Bone marrow (tissue), 2 donors: Measurements from ENCODE around the gene METTL23.
A peak's percentile ranks its signal among the peaks of the same experiment; 100 is the strongest.
"Not testable (repeated sequence)": the region's sequence is repeated elsewhere in the genome, so short reads cannot be mapped to it uniquely, and the experiment has no call there.

ENCODE experiments used
- DNase-seq, 2 donors: peaks; one replicate each; lab custom pipeline; 2025; lab: John Stamatoyannopoulos, UW

METTL23 gene

DNA sequence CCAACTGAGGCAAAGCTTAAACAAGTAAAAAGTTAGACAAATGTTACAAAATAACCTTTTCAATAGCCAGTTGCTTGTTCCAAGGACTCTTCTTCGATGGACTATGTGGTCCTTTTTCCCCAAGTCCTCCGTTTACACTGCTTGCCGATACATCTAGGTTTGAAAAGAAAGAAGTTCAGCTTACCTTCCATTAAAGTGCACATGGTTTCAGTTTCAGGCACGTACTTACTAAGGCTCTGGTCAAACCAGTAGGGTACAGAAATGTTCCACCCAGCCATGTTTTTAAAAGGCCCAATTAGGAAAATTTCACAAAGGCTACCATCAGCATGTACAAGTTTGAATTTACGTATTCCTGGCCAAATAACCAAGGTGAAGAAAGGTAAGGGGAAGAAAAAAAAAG, 8.4 kb downstream of the METTL23 start:
- DNase-seq = peak in 1 of 2 donors; percentile 15

DNA sequence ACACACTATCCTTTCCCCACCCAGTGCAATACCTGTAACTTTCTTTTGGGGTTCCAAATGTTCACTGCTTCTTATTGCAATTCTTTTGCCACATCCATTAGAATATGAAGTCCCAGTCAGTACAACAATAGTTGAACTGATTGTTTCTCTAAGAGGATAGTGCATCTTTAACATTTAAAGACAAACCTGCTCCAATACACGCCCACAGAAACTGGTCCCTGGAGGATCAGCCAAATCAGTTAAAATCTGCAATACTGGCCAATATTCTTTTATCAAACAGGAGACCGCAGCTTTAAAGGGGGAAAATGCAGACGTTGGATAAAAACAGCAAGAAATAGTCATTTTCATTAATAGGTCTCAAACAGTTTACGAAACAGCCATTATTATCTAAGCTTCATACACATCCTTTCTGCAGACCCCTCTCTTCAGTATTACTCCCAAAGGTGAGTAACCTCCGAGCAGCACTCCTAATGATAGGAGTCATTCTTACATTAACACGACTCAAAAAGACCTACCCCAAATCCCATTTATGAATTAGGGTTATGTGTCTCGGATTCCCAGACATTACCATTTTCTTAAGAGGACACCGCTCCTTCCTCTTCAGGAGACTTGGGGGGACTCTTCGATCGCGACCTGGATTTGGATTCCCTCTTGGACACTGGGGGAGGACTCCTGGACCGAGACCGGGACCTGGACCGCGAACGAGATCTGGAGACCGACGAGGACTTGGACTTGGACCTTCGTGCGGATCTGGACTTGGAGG, 9.1 kb downstream of the METTL23 start:
- no peak for DNase-seq

DNA sequence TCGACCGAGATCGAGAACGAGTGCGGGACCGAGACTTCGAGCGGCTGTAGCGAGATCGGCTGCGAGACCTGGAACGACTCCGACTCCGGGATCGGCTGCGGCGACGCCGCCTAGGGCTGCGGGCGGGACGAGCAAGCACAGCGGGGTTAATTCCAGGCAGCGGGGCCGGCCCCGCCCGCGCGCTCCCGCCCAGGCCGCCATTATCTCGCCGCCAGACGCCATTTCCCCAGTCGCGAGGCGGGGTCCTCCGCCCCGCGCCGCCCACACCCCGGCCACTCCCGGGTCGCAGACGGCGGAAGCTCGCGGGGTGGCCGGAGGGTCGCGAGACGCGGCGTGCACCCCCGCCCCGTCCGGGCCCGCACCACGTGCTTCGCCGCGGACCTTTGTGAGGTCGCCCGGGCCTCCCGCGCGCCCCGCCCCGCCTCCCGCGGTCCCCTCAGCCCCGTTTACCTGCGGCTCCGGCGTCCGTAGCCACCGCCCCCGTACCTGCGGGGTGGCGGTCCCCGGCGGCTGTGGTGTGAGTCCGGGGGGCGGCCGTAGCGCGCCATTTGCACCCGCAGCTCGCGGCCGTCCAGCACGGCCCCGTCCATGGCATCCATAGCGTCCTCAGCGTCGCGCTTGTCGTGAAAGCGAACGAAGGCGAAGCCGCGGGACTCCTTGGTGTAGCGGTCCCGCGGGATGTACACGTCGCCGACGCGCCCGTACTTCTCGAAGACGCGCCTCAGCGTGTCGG, 9.9 kb downstream of the METTL23 start:
- peak; percentile 14 to 56 for DNase-seq

DNA sequence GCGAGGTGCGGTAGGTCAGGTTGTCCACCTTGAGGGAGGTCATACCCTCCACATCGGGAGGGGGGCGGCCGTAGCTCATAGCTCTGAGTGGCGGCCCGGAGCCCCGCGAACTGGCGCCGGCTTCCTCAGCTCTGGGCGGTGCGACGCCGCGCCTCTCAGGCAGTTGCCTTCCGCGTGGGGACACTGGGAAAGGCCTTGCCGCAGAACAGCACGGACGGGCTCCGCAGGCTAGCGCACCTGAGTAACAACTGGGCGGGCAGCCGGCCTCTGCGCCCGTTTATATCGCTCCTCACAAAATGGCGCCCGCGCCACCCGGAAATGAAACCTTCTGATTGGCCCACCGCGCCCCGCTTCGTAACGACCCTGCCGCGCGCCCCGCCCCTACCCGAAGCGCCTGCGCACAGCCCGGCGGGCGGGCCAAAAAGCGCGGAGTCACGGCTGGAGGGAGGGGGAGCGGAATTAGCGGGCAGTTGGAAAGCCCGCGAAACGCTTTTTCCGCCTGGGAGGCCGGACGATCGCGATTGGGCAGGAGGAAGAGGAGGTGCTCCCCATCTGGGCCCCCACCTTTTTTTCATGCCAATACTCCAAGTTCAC, 10.5 kb downstream of the METTL23 start, which contains the start of gene SRSF2:
TSS of gene SRSF2 (minus strand) at position 250 of the 594 bp plus-strand sequence. CDS start at position 79, 171 bp downstream.
- DNase-seq = peak; percentile 99 to 100

DNA sequence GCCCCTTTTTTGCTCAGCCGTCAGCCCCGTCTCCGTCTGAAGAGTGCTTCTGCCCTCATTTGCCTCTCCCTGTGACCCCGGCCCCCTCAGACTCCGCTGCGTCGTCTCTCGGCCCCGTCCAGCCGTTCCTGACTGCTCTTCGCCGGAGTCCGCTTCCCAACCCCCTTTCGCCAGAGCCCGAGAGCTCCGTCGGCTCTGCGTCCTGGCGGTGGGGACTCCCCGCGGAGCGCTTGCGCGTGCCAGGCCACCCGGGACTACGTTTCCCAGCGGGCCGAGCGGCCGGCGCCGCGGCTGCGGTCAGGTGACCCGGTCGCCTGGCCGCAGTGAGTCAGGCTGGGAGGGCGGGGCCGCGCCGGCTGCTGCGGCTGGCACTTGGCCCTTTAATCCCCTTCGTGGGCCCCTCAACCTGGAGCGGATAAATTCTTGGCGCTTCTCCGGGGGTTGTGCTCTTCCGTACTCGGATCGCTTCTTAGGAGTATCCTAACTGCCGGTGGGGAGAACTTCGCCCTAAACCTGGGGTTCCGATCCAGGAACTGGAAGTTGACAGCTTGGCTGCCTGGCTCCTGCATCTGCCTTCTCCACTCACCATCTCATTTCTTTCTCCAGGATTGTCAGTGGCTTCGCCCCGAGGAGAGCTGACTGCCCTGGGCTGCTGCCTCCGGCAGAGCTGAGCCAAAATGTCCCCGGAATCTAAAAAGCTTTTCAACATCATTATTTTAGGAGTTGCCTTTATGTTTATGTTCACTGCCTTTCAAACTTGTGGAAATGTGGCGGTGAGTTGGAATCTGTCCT, 11.2 kb downstream of the METTL23 start, which contains the start of gene MFSD11:
TSS of gene MFSD11 (plus strand) at position 444 of the 792 bp plus-strand sequence. CDS start at position 678, 234 bp downstream.
- peak; percentile 83 to 99 for DNase-seq

DNA sequence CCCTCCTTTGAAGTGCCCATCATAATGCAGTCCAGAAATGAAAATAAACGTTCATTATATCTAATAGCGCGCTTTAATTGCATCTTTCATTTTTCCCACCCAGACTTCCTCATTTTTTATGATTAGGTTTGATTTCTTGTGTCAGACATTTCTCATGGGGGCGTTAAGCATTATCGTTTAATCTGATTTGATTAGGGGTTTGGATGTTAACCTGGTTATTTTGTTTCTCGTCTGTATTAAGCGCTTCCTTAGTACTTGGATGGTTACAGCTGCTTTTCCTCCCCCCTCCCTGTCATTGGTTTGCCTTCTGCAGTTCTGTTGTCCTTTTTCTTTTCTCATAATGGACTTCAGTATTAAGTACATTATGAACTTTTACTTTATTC, 11.8 kb downstream of the METTL23 start:
- no peak for DNase-seq

DNA sequence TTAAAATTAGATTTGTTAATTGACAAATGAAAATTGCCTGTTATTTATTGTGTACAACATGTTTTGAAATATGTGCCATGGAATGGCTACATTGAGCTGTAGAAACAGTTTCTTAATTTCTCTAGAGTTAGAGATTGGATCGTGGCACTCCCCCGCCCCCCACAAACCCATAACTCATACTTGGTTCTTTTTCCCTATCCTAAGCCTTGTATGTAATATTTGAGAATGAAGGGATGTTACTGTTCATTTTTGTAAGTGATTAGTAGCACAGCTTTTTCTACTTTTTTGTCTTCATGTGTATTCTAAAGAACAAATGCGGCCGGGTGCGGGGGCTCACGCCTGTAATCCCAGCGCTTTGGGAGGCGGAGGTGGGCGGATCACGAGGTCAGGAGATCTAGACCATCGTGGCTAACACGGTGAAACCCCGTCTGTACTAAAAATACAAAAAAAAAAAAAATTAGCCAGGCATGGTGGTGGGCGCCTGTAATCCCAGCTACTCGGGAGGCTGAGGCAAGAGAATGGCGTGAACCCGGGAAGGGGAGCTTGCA, 13.0 kb downstream of the METTL23 start:
- not testable (repeated sequence) for DNase-seq

DNA sequence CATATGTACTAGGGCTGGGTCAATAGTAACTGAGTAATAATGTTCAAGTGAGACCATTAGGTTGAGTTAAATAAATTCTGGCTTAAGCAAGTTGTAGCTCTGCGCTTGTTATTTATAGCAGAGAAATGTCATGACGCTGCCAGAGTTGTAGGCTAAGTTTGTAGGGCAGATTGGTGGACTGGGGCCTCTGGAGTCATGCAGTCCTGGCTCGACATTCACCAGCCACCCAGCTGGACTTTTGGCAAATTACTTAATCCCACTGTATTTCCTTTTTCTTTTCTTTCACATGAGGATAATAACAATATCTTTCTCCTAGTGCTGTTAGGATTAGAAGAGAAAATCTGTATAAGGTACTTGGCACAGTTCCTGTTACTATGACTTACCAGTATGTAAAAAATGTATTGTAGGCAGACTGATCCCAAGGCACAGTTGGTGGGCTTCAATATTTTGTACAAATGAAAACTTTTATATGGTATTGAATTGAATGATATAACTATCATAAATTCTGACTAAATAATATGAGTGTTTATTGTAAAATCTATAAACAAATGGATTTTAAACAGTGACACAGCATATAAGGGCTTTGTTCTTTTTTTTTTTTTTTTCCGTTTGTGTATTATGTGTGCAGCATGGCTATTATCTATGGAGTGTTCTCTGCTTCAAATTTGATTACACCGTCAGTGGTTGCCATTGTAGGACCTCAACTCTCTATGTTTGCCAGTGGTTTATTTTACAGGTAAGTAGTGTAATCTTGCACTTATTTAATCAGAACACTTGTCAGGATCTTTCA, 13.9 kb downstream of the METTL23 start:
- DNase-seq = no peak

DNA sequence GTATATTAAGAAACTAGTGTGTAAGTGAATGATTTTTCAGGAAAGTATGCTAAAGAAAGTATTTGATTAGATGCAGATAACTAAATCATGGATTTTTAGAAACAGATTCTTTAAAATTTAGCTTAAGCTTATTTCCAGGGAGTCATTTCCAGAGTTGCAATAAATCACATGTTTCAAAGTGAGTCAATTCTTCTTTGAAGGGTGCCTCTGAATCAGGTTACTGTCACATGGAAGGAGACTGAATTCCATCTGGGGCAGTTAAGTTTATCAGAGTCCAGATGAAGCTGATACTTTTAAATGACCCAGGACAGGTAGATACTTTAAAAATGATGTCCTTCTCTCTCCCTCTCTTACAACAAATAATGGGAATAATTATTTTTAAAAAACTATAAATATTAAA, 16.3 kb downstream of the METTL23 start:
- no peak for DNase-seq

DNA sequence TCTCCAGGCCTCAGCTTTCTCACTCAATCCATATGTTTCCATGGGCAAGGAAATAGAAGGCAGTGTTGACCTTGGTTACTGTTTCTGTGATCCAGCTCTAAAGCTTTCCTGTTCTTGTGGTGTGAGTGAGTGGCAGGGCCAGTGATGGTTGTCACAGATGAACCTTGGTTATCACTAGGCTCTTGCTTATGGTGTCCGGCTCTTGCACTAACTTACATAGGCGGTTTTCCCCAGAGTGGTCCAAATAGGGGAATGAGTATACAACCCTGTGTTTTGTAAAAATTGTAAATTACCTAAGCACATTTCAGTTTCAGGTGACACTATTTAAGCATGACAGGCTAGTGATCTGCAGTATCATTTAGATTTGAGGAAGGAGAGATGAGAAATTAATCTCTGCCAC, 18.1 kb downstream of the METTL23 start:
- no peak for DNase-seq

DNA sequence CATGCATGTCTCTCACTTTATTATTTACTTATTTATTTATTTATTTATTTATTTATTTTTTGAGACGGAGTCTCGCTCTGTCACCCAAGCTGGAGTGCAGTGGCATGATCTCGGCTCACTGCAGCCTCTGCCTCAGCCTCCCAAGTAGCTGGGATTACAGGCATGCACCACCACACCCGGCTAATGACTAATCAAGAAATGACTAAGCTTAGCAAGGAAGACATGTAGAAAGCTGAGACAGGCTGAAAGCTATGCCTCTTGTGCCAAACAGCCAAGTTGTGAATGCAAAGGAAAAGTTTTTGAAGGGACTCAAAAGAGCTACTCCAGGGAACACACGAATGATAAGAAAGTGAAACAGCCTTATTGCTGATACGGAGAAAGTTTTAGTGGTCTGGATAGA, 19.1 kb downstream of the METTL23 start:
- not testable (repeated sequence) for DNase-seq

DNA sequence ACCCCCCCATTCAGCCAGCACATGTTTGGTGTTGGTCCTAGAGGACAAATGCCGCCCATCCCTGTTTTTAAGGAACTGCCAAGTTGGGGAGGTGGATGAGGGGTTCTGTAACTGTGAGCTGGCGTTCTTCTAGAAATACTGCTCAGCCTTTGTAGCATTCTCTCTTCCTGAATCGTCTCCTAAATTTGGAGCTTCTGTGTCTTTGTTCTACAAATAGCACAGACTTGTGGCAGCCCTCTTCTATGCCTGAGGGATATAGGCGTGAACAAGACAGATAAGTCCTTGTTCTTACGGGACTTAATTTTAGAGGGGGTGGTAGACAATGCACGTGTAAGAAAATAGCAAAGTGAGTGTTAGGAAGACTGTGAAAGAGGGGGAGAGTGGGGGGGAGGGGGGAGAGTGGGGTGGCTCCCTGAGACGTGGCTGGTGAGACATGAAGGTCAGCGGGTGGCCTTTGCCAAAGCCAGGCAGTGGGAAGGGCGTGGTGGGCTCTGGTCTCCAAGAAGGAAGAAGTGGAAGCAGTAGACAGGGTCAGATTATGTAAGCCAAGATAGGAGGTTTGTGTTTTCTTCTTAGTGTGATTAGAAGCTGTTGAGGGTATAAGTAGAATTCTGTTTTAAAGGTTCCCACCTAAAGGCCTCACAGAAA, 21.2 kb downstream of the METTL23 start:
- DNase-seq = no peak

DNA sequence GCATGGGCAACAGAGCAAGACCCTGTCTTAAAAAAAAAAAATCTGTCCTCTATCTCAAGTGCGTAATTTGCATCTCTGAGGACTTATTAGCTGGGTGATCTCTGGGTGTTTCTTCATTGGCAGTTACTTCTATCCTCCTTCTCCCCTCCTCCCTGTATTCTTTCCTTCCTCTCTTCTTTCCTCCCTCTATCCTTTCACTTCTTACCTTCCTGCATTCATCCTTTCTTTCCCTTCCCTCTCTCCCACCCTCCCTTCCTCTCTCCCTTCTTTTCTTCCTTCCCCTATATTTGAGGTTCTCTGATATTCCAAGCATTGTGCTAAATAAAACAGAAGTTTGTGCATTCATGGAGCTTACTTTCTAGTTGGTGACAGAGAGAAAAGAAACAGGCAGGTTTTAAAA, 22.0 kb downstream of the METTL23 start:
- DNase-seq = no peak

DNA sequence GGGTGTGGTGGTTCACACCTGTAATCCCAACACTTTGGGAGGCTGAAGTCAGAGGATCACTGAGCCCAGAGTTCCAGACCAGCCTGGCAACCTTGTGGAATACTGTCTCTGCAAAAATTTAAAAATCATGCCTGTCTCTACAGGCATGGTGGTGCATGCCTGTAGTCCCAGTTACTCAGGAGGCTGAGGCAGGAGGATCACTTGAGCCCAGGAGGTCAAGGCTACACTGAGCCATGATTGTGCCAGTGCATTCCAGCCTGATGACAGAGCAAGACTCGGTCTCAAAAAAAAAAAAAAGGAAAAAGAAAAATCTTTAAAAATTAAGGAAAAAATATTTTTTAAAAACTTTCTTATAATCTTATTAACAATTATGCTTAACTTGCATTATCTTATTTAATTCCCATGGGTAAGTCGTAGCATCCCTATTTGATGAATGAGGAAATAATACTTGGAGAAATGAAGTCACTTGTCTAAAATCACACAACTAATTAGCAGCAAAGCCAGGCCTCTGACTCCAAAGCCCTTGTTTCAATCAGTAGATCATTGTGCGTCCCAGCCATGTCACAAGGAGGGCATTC, 24.9 kb downstream of the METTL23 start:
- no peak for DNase-seq

DNA sequence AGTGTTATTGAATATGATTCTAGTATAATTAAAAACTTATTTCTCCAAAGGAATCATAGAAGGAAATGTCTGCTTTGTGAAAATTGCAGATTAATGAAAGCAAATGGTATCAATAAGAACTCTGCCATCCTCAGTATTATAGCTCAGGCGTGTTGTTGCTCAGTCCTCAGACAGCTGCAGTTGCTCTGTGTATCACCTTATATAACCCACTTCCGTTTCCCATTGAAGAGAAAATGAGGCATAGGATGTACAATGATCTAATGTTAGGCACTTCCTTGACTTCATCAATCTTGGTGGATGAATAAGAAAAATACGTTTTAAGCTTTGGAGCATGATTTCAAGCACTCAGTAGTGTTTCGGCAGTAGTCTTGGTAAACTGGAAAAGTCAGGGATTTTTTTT, 25.4 kb downstream of the METTL23 start:
- no peak for DNase-seq

DNA sequence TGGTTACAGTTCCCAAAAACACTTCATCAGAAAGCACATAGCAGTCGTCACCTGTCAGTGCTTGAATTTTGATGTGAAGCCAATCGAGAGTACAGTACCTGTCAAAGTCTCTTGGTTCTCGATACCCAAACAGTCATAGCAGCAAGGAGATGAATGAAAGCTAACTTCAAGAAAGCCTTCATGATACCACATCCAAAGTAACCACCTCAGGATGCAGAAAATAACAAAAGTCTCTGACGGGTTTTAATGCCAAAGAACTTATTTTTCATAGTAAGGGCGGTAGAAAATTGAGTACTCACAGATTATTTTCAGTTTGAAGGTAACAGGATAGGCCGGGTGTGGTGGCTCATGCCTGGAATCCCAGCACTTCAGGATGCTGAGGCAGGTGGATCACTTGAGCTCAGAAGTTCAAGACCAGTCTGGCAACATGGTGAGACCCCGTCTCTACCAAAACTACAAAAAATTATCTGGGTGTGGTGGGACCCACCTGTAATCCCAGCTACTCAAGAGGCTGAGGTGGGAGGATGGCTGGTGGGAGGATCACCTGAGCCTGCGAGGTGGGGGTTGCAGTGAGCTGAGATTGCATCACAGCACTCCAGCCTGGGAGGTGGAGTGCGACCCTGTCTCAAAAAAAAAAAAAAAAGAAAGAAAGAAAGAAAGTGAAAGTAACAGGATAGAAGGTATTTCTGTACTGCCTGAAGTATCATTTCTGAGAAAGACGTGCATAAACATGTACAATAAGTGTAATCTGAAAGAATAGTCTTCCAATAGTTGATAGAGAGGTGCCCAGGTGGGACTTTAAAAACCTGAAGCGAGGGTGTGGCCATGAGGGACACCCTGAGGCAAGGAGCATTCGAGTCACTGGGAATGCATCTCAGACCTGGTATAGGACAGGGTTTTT, 26.7 kb downstream of the METTL23 start:
- no peak for DNase-seq

DNA sequence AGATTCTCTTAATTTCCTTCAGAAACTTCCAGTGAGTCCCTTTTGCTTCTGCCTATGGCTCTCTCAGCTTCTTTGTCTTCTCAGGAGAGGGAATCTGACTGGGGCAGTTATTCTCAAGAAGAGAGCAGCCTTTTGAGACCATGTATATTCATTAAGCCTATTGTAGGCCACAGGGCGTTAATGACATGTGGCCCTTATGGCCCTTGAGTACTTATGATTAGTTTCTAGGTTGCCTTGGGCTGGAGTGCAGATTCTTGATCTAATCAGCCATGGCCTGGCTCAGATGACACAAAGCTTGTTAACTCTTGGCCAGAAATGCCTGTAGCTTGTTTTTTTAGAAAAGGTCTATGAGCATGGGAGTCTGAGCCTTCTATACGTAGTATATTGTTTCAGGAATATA, 28.6 kb downstream of the METTL23 start:
- no peak for DNase-seq

DNA sequence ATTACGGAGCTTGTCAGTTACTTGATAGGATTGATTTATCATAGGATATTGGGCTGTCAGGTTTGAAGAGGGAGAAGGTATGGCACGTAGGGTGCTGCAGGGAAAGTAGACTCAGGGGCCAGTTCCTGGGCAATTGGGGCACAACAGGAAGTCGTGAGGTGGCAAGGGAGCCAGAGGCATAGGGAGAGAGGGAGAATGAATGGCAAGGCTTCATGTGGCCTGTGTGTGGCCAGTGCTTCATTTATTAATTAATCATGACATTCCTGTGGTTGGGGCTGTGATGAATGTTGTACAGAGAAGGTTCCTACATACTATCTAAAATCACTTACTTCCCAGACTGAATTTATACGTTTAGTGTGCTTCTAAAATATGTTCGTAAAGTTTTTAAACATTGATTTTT, 30.6 kb downstream of the METTL23 start:
- no peak for DNase-seq

DNA sequence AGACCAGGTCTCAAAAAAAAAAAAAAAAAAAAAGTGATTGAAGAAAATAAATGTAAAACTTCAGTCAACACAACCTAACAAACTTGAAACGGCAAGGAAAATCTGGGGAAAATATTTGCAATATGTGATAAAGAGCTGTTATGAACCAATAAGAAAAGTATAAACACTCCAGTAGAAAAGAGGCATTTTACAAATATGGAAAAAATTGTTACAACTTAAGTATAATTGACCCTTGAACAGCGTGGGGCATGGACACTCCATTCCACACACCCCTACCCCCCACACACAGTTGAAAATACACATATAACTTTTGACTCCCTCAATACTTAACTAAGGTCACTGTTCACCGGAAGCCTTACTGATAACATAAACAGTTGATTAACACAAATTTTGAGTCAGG, 31.9 kb downstream of the METTL23 start:
- no peak for DNase-seq
